ENCODE results near the gene THOP1.

The THOP1 gene

DNA sequence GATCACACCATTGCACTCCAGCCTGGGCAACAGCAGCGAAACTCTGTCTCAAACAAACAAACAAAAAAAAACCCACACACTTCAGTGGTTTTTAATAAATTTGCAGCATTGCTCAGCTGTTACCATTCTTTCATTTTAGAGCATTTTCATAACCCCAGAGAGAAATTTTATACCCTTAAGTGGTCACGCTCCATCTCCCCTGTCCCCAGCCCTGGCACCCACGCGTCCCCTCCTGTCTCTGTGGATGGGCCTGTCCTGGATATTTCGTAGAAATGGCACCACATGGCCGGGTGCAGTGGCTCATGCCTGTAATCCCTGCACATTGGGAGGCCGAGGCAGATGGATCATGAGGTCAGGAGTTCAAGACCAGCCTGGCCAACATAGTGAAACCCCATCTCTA is 7.8 kb downstream of the THOP1 start:
- H3K27me3 ChIP-seq (ENCODE audit: control insufficient read depth, low read length), result no peaks in the 10 kb centered on the region
- H3K9me2 ChIP-seq (replicated peaks; ENCODE audit: control insufficient read depth, low read length), result no peaks in the 10 kb centered on the region
- no peak overlapping the region for H3K4me3 ChIP-seq (ENCODE audit: low read length)
- H4K20me1 ChIP-seq (ENCODE audit: control insufficient read depth, insufficient read depth, low read depth, low read length), result peaks cover 2% of the 10 kb centered on the region; the same call in 1 of the 2 replicates
- TF ChIP-seq, protein P1, sequence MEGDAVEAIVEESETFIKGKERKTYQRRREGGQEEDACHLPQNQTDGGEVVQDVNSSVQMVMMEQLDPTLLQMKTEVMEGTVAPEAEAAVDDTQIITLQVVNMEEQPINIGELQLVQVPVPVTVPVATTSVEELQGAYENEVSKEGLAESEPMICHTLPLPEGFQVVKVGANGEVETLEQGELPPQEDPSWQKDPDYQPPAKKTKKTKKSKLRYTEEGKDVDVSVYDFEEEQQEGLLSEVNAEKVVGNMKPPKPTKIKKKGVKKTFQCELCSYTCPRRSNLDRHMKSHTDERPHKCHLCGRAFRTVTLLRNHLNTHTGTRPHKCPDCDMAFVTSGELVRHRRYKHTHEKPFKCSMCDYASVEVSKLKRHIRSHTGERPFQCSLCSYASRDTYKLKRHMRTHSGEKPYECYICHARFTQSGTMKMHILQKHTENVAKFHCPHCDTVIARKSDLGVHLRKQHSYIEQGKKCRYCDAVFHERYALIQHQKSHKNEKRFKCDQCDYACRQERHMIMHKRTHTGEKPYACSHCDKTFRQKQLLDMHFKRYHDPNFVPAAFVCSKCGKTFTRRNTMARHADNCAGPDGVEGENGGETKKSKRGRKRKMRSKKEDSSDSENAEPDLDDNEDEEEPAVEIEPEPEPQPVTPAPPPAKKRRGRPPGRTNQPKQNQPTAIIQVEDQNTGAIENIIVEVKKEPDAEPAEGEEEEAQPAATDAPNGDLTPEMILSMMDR (IDR thresholded peaks at IDR 0.05; ENCODE audit: low read depth, low read length, poor library complexity, severe bottlenecking), result no peak
- TF ChIP-seq EZH2phosphoT487 (IDR thresholded peaks at IDR 0.05; ENCODE audit: borderline replicate concordance, low read length), result no peak
- no peak overlapping the region for H3K27ac ChIP-seq (ENCODE audit: low read depth, low read length)
- peaks cover 60% of the 10 kb centered on the region for H3K79me2 ChIP-seq (ENCODE audit: control insufficient read depth, low read length)
- no peak overlapping the region for H3K4me2 ChIP-seq (ENCODE audit: low read length)
- H3F3A ChIP-seq (ENCODE audit: control insufficient read depth, insufficient read depth), result no peaks in the 10 kb centered on the region; the same call in 1 of the 2 replicates
- peaks cover 34% of the 10 kb centered on the region for H3K4me1 ChIP-seq (ENCODE audit: control insufficient read depth, low read length)
- H3K36me3 ChIP-seq (ENCODE audit: control insufficient read depth, low read length), result peaks cover 82% of the 10 kb centered on the region
- no peaks in the 10 kb centered on the region for H3K9me3 ChIP-seq (ENCODE audit: control insufficient read depth, insufficient read depth, low read length)

DNA sequence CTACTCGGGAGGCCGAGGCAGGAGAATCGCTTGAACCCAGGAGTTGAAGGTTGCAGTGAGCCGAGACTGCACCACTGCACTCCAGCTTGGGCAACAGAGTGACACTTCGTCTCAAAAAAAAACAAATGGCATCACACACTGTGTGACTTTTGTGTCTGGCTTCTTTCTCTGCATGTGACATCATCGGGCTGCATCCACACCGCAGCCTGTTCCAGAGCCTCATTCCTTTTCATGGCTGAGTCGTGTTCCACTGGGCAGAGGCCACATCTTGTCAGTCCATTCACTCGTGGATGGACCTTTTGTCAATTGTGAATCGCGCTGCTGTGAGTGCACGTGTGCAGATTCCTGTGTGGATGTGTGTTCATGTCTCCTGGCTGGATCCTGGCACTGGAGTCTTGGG is 8.3 kb downstream of the THOP1 start:
- no peaks in the 10 kb centered on the region for H3K9me3 ChIP-seq (ENCODE audit: control insufficient read depth, insufficient read depth, low read length)
- H3K4me1 ChIP-seq (ENCODE audit: control insufficient read depth, low read length), result peaks cover 29% of the 10 kb centered on the region
- no peaks in the 10 kb centered on the region; the same call in 1 of the 2 replicates for H3F3A ChIP-seq (ENCODE audit: control insufficient read depth, insufficient read depth)
- peaks cover 82% of the 10 kb centered on the region for H3K36me3 ChIP-seq (ENCODE audit: control insufficient read depth, low read length)
- no peak overlapping the region for H3K4me2 ChIP-seq (ENCODE audit: low read length)
- no peaks in the 10 kb centered on the region for H3K9me2 ChIP-seq (replicated peaks; ENCODE audit: control insufficient read depth, low read length)
- H3K27me3 ChIP-seq (ENCODE audit: control insufficient read depth, low read length), result no peaks in the 10 kb centered on the region
- H4K20me1 ChIP-seq (ENCODE audit: control insufficient read depth, insufficient read depth, low read depth, low read length), result no peaks in the 10 kb centered on the region; the same call in 1 of the 2 replicates
- no peak for TF ChIP-seq EZH2phosphoT487 (IDR thresholded peaks at IDR 0.05; ENCODE audit: borderline replicate concordance, low read length)
- TF ChIP-seq, protein P1 (IDR thresholded peaks at IDR 0.05; ENCODE audit: low read depth, low read length, poor library complexity, severe bottlenecking), result no peak
- H3K27ac ChIP-seq (ENCODE audit: low read depth, low read length), result no peak overlapping the region
- peaks cover 56% of the 10 kb centered on the region for H3K79me2 ChIP-seq (ENCODE audit: control insufficient read depth, low read length)
- H3K4me3 ChIP-seq (ENCODE audit: low read length), result no peak overlapping the region

DNA sequence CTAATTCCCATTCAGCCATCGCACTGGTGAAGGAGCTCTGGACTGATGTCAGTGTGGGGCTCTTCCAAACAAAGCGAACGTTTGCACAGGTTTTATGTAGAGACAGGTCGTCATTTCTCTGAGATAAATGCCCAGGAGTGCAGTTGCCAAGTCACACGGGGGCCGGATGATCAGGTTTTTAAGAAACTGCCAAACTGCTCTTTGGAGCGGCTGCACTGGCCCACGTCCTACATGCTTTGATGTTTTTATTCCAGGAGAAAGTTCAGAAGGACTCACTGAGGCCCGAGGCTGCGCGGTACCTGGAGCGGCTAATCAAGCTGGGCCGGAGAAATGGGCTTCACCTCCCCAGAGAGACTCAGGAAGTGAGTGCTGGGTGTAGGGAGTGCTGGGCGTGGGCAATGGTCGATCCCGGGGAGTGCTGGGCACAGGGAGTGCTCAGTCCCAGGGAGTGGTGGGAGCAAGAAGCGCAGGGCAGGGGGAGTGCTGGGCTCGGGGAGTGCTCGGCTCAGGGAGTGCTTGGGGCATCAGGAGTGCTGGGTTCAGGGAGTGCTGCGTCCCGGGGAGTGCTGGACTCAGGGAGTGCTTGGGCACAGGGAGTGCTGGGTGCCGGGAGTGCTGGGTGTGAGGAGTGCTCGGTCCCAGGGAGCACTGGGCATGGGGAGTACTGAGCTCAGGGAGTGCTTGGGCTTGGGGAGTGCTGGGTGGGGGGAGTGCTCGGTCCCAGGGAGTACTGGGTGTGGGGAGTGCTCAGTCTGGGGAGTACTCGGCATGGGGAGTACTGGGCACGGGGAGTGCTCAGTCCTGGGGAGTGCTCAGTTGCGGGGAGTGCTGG is 10.7 kb downstream of the THOP1 start:
- H3K36me3 ChIP-seq (ENCODE audit: control insufficient read depth, low read length), result peaks cover 88% of the 10 kb centered on the region
- H3K27ac ChIP-seq (ENCODE audit: low read depth, low read length), result no peak overlapping the region
- no peak overlapping the region for H3K4me2 ChIP-seq (ENCODE audit: low read length)
- H3F3A ChIP-seq (ENCODE audit: control insufficient read depth, insufficient read depth), result no peaks in the 10 kb centered on the region; the same call in 1 of the 2 replicates
- H3K4me1 ChIP-seq (ENCODE audit: control insufficient read depth, low read length), result peaks cover 18% of the 10 kb centered on the region
- H3K79me2 ChIP-seq (ENCODE audit: control insufficient read depth, low read length), result peaks cover 31% of the 10 kb centered on the region
- H3K27me3 ChIP-seq (ENCODE audit: control insufficient read depth, low read length), result no peaks in the 10 kb centered on the region
- H3K9me3 ChIP-seq (ENCODE audit: control insufficient read depth, insufficient read depth, low read length), result no peaks in the 10 kb centered on the region
- TF ChIP-seq, protein P1 (IDR thresholded peaks at IDR 0.05; ENCODE audit: low read depth, low read length, poor library complexity, severe bottlenecking), result no peak
- TF ChIP-seq EZH2phosphoT487 (IDR thresholded peaks at IDR 0.05; ENCODE audit: borderline replicate concordance, low read length), result no peak
- no peak overlapping the region for H3K4me3 ChIP-seq (ENCODE audit: low read length)
- H3K9me2 ChIP-seq (replicated peaks; ENCODE audit: control insufficient read depth, low read length), result no peaks in the 10 kb centered on the region
- no peaks in the 10 kb centered on the region for H4K20me1 ChIP-seq (ENCODE audit: control insufficient read depth, insufficient read depth, low read depth, low read length)
